Measurements from ENCODE around the gene BICD1.

Gene BICD1

DNA sequence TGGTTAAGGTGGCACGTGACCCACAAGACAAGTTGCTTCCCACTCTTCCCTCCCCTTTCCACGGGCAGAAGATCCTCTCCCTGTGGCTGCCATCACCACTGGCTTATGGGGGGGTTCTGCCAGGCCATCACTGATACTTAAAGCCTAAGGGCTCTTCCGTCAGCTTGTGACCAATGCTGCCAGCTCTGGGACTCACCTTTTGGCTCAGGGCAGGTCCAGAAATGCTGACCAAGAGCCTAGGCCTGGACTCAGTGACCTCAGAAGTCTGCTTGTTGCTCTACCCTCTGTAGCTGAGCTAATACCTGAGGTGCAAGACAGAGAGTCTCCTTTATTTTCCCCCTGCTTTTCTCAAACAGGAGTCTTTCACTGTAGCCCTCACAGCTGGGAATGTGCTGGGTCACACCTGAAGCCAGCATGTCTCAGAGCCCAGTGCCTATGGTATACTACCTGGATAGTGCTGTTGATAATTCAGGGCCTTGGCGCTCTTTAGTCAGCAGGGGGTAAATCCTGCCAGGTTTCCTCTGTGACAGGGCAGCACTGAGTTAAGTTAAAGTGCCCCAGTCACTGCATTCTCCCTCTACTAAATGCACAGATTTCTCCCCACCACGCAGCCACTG lies 312.4 kb downstream of the BICD1 start:
- no peak for DNase-seq

DNA sequence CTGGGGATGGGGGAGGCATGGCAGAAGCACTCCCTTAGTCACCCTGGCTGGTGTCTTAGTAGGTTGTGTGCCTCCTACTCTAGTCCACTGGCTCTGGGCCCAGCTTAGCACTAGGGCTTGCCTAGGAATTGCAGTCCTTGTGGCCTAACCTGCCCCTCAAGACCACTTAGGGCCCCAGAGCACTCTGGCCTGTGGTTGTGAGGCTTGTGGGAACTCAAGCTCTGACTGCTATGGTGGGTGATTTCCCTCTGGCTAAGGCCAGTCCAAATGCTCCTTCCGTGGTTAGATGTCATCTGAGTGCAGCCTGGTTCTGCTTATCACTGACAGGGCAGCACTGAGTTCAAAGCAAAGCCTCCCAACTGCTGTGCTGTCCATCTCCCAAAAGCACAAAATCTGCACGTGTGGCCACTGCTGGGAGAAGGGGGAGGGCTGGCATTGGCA lies 312.9 kb downstream of the BICD1 start:
- no peak for DNase-seq

DNA sequence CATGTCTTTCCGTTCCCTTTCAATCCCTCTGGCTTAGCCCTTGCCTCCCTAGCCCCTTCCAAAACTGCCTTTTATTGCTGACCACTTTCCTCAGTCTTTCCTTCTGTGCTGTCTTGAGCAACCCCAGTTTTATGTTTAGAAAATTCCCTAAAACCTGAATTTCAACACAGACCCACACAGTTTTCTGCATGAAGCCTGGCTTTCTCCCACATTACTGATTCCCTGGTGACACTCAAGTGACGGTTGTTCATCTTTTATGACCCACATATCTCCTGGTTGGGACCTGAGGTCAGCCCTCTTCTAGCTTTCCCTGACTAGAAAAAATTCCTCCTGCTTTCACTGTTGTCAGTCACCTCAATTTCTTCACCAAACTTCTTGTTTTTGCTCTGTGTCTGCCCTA lies 313.7 kb downstream of the BICD1 start:
- no peak for DNase-seq

DNA sequence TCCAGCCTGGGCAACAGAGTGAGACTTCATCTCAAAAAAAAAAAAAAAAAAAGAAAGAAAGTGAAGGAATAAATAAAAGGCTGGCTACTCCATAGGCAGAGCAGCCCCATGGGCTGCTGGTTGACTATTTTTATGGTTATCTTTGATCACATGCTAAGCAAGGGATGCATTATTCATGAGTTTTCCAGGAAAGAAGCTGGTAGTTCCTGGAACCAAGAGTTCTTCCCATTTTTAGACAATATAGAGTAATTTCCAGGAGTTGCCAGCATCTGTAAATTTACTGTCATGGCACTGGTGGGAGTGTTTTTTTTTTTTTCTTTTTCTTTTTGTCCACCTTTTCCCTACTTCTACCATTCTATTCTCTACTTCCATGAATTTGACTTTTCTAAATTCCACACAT lies 316.9 kb downstream of the BICD1 start:
- no peak for DNase-seq

DNA sequence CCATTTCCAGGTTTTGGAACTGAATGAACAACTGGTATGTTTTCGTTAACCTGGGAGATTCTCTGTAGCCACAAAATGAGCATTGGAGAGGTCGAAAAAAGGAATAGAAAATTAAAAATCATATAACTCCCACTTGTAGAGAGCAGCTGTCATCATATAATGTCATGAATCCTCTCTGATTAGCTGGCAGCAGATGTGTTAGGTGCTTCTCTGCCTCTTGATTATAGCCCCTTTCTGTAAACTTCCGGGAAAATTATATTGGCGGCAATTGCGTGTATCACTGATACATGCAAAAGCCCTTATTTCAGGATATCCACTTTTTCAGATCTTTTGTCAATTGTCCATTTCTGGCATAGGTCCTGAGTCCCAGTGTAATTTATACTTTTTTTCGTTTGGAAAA lies 324.4 kb downstream of the BICD1 start:
- DNase-seq, result no peak
